GM23338 (cell line): ENCODE measurements around the gene CCNG1. TPM values are rescaled to one million over a fixed set of nuclear protein-coding genes. Genes with fewer than 3 reads are reported as not detected.

ENCODE experiments used
- ATAC-seq: fragments of 200-7000 bp; cut with Tn5 transposase; 3 replicates; pipeline ENCODE4 v1.9.1; 2020
- DNase-seq: peaks from one replicate; pipeline ENCODE4 v3.0.0-alpha.2; 2015; ENCODE audit warnings: low spot score
- H2AFZ ChIP-seq: fragments of 200-600 bp; sonication (generic); 2 replicates; pipeline ENCODE4 v1.8.0; 2016; ENCODE audit warnings: antibody characterized with exemption, mild to moderate bottlenecking, moderate library complexity
- H3F3A ChIP-seq: fragments of 200-600 bp; sonication (generic); replicated peaks from 2 replicates; pipeline ENCODE4 v1.8.0; 2017; ENCODE audit warnings: antibody characterized with exemption, mixed run types, low read depth
- H3K27ac ChIP-seq: fragments of 200-600 bp; sonication (generic); 2 replicates; pipeline ENCODE4 v1.6.1; 2016; ENCODE audit warnings: low read depth
- H3K27me3 ChIP-seq: fragments of 200-600 bp; sonication (generic); 2 replicates; pipeline ENCODE4 v1.8.0; 2016; ENCODE audit warnings: mild to moderate bottlenecking, mixed run types, moderate library complexity; ENCODE audit not compliant: insufficient read depth
- H3K36me3 ChIP-seq: fragments of 200-600 bp; sonication (generic); 2 replicates; pipeline ENCODE4 v1.8.0; 2016; ENCODE audit warnings: mild to moderate bottlenecking; ENCODE audit not compliant: insufficient read depth
- H3K4me1 ChIP-seq: fragments of 200-600 bp; sonication (generic); 2 replicates; pipeline ENCODE4 v1.8.0; 2016; ENCODE audit warnings: mild to moderate bottlenecking, moderate library complexity; ENCODE audit not compliant: insufficient read depth
- H3K4me2 ChIP-seq: fragments of 200-600 bp; sonication (generic); 2 replicates; pipeline ENCODE4 v1.7.1; 2017; ENCODE audit warnings: mixed run types
- H3K4me3 ChIP-seq: fragments of 200-600 bp; sonication (generic); 2 replicates; pipeline ENCODE4 v1.6.1; 2016; ENCODE audit warnings: mixed run types
- H3K79me2 ChIP-seq: fragments of 200-600 bp; sonication (generic); replicated peaks from 2 replicates; pipeline ENCODE4 v1.8.0; 2017; ENCODE audit warnings: mild to moderate bottlenecking; ENCODE audit not compliant: insufficient read depth
- H3K9me2 ChIP-seq: fragments of 200-600 bp; sonication (generic); 2 replicates; pipeline ENCODE4 v1.8.0; 2017; ENCODE audit not compliant: insufficient read depth
- H4K20me1 ChIP-seq: fragments of 200-600 bp; sonication (generic); replicated peaks from 2 replicates; pipeline ENCODE4 v1.8.0; 2017; ENCODE audit warnings: mild to moderate bottlenecking; ENCODE audit not compliant: insufficient read depth
- H3K27ac Mint-ChIP-seq: 2 replicates; pipeline ENCODE4 v1.8.0; 2020; ENCODE audit warnings: inconsistent platforms, mild to moderate bottlenecking, moderate library complexity, mixed read lengths
- H3K27me3 Mint-ChIP-seq: 3 replicates; pipeline ENCODE4 v1.8.0; 2022; ENCODE audit warnings: low read depth, mild to moderate bottlenecking, moderate library complexity, mixed read lengths, inconsistent platforms; ENCODE audit not compliant: insufficient read depth, poor library complexity
- H3K36me3 Mint-ChIP-seq: 3 replicates; pipeline ENCODE4 v1.8.0; 2021; ENCODE audit warnings: low read depth, mild to moderate bottlenecking, inconsistent platforms, moderate library complexity, mixed read lengths
- H3K4me1 Mint-ChIP-seq: 3 replicates; pipeline ENCODE4 v1.8.0; 2020; ENCODE audit warnings: mild to moderate bottlenecking, inconsistent platforms, mixed read lengths
- H3K4me3 Mint-ChIP-seq: 3 replicates; pipeline ENCODE4 v1.8.0; 2021; ENCODE audit warnings: moderate library complexity, mild to moderate bottlenecking, inconsistent platforms, mixed read lengths
- H3K9me3 Mint-ChIP-seq: 3 replicates; pipeline ENCODE4 v1.8.0; 2020; ENCODE audit warnings: moderate library complexity, mild to moderate bottlenecking, inconsistent platforms, mixed read lengths
- CREB1 ChIP-seq: fragments of 250-450 bp; sonication (Bioruptor Pico); IDR thresholded peaks from 2 replicates; pipeline ENCODE4 v1.5.0; 2020; ENCODE audit warnings: low read depth, mild to moderate bottlenecking, moderate library complexity
- CTCF ChIP-seq, 2 experiments: fragments of 200-600 bp in 1 of 2; sonication (generic) in 1 of 2; conservative IDR thresholded peaks; 2 replicates each; pipeline versions ENCODE4 v1.5.1 to v1.6.1; 2016 to 2017; ENCODE audit warnings: antibody characterized with exemption in 2 of 2, low read depth in 2 of 2, mild to moderate bottlenecking in 2 of 2, moderate library complexity in 1 of 2
- ETS1 ChIP-seq: IDR thresholded peaks from 2 replicates; pipeline ENCODE4 v1.6.1; 2016; ENCODE audit warnings: antibody characterized with exemption
- EZH2 ChIP-seq: fragments of 200-600 bp; sonication (generic); IDR thresholded peaks from one replicate; pipeline ENCODE4 v1.8.0; 2017; ENCODE audit warnings: antibody characterized with exemption, mild to moderate bottlenecking, low read depth; ENCODE audit not compliant: unreplicated experiment
- EZH2phosphoT487 ChIP-seq: fragments of 200-600 bp; sonication (generic); IDR thresholded peaks from one replicate; pipeline ENCODE4 v1.8.1; 2018; ENCODE audit warnings: antibody characterized with exemption; ENCODE audit not compliant: unreplicated experiment
- JUNB ChIP-seq: IDR thresholded peaks from one replicate; pipeline ENCODE4 v1.6.1; 2016; ENCODE audit warnings: antibody characterized with exemption; ENCODE audit not compliant: unreplicated experiment
- NANOG ChIP-seq: IDR thresholded peaks from 2 replicates; pipeline ENCODE4 v1.6.1; 2016; ENCODE audit warnings: antibody characterized with exemption, borderline replicate concordance
- POLR2AphosphoS5 ChIP-seq: IDR thresholded peaks from 2 replicates; pipeline ENCODE4 v1.6.1; 2016; ENCODE audit warnings: antibody characterized with exemption, low read depth
- REST ChIP-seq: IDR thresholded peaks from one replicate; pipeline ENCODE4 v1.6.1; 2018; ENCODE audit warnings: antibody characterized with exemption; ENCODE audit not compliant: unreplicated experiment
- STAT1 ChIP-seq: IDR thresholded peaks from one replicate; pipeline ENCODE4 v1.6.1; 2016; ENCODE audit warnings: antibody characterized with exemption; ENCODE audit not compliant: unreplicated experiment
- ZNF114 ChIP-seq: fragments of 250-450 bp; sonication (Bioruptor Pico); IDR thresholded peaks from 2 replicates; pipeline ENCODE4 v1.5.0; 2020; ENCODE audit warnings: mild to moderate bottlenecking, moderate library complexity
- ZNF331 ChIP-seq: fragments of 250-450 bp; sonication (Bioruptor Pico); IDR thresholded peaks from 2 replicates; pipeline ENCODE4 v1.5.0; 2020; ENCODE audit warnings: low read depth, mild to moderate bottlenecking, moderate library complexity
- polyA plus RNA-seq: library from polyadenylated mRNA; unstranded; fragments of >200 nt; fragmentation: Nextera tagmentation; extraction: Ambion mirVana; gene quantifications from 2 replicates; pipeline ENCODE4 v1.2.1, GENCODE V29; 2016
- total RNA-seq: library from RNA; depleted of rRNA; stranded (reverse); fragments of >200 nt; shearing (Covaris generic); gene quantifications from 2 replicates; pipeline ENCODE4 v1.2.3, GENCODE V29; 2014
- TF ChIP-seq, protein P1 (sequence below): fragments of 250-450 bp; sonication (Bioruptor Pico); IDR thresholded peaks from 2 replicates; pipeline ENCODE4 v1.5.0; 2020; ENCODE audit warnings: mild to moderate bottlenecking, moderate library complexity

Gene CCNG1
- total and polyA plus RNA-seq, 2 experiments from 2014 or later: 431 to 496 TPM

DNA sequence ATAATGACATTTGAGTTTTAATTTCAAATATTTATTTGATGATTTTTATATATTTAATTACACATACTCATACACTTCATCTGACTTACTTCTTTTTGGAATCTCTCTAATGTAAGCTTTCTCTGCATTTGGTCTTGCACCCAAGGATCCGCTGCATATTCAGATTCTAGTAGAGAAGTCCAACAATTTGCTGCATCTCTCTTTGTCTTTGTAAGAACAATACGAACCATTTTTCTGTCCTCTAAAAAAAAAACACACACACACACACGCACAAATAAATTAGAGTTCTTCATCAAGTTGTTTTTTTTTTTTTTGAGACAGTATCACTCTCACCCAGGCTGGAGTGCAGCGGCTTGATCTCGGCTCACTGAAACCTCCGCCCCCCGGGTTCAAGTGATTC, 19.4 kb downstream of the CCNG1 start:
- no peak for DNase-seq
- H3K79me2 ChIP-seq: peaks cover 34% of the 10 kb centered on the region
- H3K4me1 Mint-ChIP-seq: peaks cover 7% of the 10 kb centered on the region

More for the DNA sequence above, 19.4 kb downstream of the CCNG1 start:
- ATAC-seq: no peak
- no peaks in the 10 kb centered on the region for H3K9me2 ChIP-seq
- no peaks in the 10 kb centered on the region for H4K20me1 ChIP-seq
- H3K27me3 ChIP-seq: no peaks in the 10 kb centered on the region
- H3K4me2 ChIP-seq: no peak overlapping the region
- H3K27ac Mint-ChIP-seq: no peak overlapping the region; the same call in 1 of the 2 replicates
- H3K27me3 Mint-ChIP-seq: peaks cover 13% of the 10 kb centered on the region
- H3K4me3 ChIP-seq: no peak overlapping the region
- H3K4me3 Mint-ChIP-seq: no peak overlapping the region
- peaks cover 12% of the 10 kb centered on the region; the same call in 1 of the 2 replicates for H3K36me3 ChIP-seq
- H3K36me3 Mint-ChIP-seq: peaks cover 38% of the 10 kb centered on the region
- peaks cover 9% of the 10 kb centered on the region; the same call in 1 of the 2 replicates for H3F3A ChIP-seq
- no peak overlapping the region for H3K27ac ChIP-seq
- TF ChIP-seq EZH2 (no peak), ZNF331 (CRISPR knock-in tag) (no peak), ZNF114 (CRISPR knock-in tag) (no peak), CTCF (conservative IDR thresholded peaks at IDR 0.05; ENCODE audit: low read depth in 2 of 2) (no peak), STAT1 (no peak), EZH2phosphoT487 (no peak), REST (no peak), CREB1 (no peak), JUNB (no peak), POLR2AphosphoS5 (no peak), NANOG (no peak), ETS1 (no peak)
- TF ChIP-seq, protein P1, sequence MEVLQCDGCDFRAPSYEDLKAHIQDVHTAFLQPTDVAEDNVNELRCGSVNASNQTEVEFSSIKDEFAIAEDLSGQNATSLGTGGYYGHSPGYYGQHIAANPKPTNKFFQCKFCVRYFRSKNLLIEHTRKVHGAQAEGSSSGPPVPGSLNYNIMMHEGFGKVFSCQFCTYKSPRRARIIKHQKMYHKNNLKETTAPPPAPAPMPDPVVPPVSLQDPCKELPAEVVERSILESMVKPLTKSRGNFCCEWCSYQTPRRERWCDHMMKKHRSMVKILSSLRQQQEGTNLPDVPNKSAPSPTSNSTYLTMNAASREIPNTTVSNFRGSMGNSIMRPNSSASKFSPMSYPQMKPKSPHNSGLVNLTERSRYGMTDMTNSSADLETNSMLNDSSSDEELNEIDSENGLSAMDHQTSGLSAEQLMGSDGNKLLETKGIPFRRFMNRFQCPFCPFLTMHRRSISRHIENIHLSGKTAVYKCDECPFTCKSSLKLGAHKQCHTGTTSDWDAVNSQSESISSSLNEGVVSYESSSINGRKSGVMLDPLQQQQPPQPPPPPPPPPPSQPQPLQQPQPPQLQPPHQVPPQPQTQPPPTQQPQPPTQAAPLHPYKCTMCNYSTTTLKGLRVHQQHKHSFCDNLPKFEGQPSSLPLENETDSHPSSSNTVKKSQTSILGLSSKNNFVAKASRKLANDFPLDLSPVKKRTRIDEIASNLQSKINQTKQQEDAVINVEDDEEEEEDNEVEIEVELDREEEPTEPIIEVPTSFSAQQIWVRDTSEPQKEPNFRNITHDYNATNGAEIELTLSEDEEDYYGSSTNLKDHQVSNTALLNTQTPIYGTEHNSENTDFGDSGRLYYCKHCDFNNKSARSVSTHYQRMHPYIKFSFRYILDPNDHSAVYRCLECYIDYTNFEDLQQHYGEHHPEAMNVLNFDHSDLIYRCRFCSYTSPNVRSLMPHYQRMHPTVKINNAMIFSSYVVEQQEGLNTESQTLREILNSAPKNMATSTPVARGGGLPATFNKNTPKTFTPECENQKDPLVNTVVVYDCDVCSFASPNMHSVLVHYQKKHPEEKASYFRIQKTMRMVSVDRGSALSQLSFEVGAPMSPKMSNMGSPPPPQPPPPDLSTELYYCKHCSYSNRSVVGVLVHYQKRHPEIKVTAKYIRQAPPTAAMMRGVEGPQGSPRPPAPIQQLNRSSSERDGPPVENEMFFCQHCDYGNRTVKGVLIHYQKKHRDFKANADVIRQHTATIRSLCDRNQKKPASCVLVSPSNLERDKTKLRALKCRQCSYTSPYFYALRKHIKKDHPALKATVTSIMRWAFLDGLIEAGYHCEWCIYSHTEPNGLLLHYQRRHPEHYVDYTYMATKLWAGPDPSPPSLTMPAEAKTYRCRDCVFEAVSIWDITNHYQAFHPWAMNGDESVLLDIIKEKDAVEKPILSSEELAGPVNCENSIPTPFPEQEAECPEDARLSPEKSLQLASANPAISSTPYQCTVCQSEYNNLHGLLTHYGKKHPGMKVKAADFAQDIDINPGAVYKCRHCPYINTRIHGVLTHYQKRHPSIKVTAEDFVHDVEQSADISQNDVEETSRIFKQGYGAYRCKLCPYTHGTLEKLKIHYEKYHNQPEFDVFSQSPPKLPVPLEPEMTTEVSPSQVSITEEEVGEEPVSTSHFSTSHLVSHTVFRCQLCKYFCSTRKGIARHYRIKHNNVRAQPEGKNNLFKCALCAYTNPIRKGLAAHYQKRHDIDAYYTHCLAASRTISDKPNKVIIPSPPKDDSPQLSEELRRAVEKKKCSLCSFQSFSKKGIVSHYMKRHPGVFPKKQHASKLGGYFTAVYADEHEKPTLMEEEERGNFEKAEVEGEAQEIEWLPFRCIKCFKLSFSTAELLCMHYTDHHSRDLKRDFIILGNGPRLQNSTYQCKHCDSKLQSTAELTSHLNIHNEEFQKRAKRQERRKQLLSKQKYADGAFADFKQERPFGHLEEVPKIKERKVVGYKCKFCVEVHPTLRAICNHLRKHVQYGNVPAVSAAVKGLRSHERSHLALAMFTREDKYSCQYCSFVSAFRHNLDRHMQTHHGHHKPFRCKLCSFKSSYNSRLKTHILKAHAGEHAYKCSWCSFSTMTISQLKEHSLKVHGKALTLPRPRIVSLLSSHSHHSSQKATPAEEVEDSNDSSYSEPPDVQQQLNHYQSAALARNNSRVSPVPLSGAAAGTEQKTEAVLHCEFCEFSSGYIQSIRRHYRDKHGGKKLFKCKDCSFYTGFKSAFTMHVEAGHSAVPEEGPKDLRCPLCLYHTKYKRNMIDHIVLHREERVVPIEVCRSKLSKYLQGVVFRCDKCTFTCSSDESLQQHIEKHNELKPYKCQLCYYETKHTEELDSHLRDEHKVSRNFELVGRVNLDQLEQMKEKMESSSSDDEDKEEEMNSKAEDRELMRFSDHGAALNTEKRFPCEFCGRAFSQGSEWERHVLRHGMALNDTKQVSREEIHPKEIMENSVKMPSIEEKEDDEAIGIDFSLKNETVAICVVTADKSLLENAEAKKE: no peak
- peaks cover 6% of the 10 kb centered on the region for H3K4me1 ChIP-seq
- peaks cover 3% of the 10 kb centered on the region; the same call in 2 of the 3 replicates for H3K9me3 Mint-ChIP-seq
- H2AFZ ChIP-seq: no peak overlapping the region
